A549 (cell line): ENCODE results near the gene ZBTB16. TPM values are rescaled to one million over a fixed set of nuclear protein-coding genes. Genes with fewer than 3 reads are reported as not detected.

Source experiments
- ATAC-seq, 2 experiments: fragments of 200-7000 bp in 1 of 2; fragments of >200 bp in 1 of 2; cut with Nextera tagmentation in 1 of 2; cut with Tn5 transposase in 1 of 2; 3 replicates each; pipeline versions ENCODE4 v1.8.0 to v1.9.1; 2018 to 2020; ENCODE audit warnings: mild to moderate bottlenecking in 1 of 2, moderate library complexity in 1 of 2
- CTCF ChIA-PET: fragments of 300-600 bp; sonication (Branson Sonifier 250); formaldehyde crosslinking; extraction: SDS; loops from one replicate; lab custom pipeline; 2021; ENCODE audit warnings: antibody characterized with exemption, inconsistent platforms; lab: Yijun Ruan, JAX
- POLR2A ChIA-PET: fragments of 350-600 bp; formaldehyde crosslinking; extraction: SDS; loops from one replicate; lab custom pipeline; 2021; ENCODE audit warnings: antibody characterized with exemption, inconsistent platforms; lab: Yijun Ruan, JAX
- DNase-seq, 2 experiments: peaks; one replicate each; pipeline versions ENCODE4 v3.0.0 to v3.0.0-alpha.2; 2011 to 2016; ENCODE audit warnings: low read depth in 1 of 2, low spot score in 1 of 2
- FAIRE-seq: peaks from 2 replicates; lab custom pipeline; 2011; peaks lifted over from hg19 to GRCh38; lab: Jason Lieb, UNC
- H3K27ac ChIP-seq, 2 experiments: fragments of >200 bp; sonication (Bioruptor Twin); formaldehyde crosslinking; 3 replicates each; pipeline ENCODE4 v1.5.1; 2016 to 2017
- H3K4me1 ChIP-seq: fragments of >200 bp; sonication (Bioruptor Twin); formaldehyde crosslinking; 3 replicates; pipeline ENCODE4 v1.6.1; 2016
- H3K4me2 ChIP-seq: fragments of >200 bp; sonication (Bioruptor Twin); formaldehyde crosslinking; 3 replicates; pipeline ENCODE4 v1.6.1; 2016
- H3K4me3 ChIP-seq: fragments of >200 bp; sonication (Bioruptor Twin); formaldehyde crosslinking; 3 replicates; pipeline ENCODE4 v1.5.1; 2016
- H3K9me3 ChIP-seq: fragments of >200 bp; sonication (Bioruptor Twin); formaldehyde crosslinking; 3 replicates; pipeline ENCODE4 v1.6.1; 2016
- BHLHE40 ChIP-seq: IDR thresholded peaks from 2 replicates; pipeline ENCODE4 v1.6.1; 2012; ENCODE audit warnings: low read depth, low read length, inconsistent platforms
- CBX8 ChIP-seq: fragments of 200-600 bp; sonication (generic); IDR thresholded peaks from 2 replicates; pipeline ENCODE4 v1.6.1; 2016
- EHF ChIP-seq: fragments of 250-450 bp; sonication (Bioruptor Pico); IDR thresholded peaks from 2 replicates; pipeline ENCODE4 v1.5.0; 2020; ENCODE audit warnings: mild to moderate bottlenecking
- EHMT2 ChIP-seq: fragments of 200-600 bp; sonication (generic); IDR thresholded peaks from 2 replicates; pipeline ENCODE4 v1.6.1; 2016; ENCODE audit warnings: antibody characterized with exemption, low read depth, mild to moderate bottlenecking, moderate library complexity
- HOXA7 ChIP-seq: fragments of 250-450 bp; sonication (Bioruptor Pico); IDR thresholded peaks from 2 replicates; pipeline ENCODE4 v1.5.0; 2020; ENCODE audit warnings: mild to moderate bottlenecking, moderate library complexity
- HOXB13 ChIP-seq: fragments of 250-450 bp; sonication (Bioruptor Pico); IDR thresholded peaks from 2 replicates; pipeline ENCODE4 v1.5.0; 2020; ENCODE audit warnings: low read depth, mild to moderate bottlenecking, moderate library complexity
- KDM1A ChIP-seq: fragments of 200-600 bp; sonication (generic); IDR thresholded peaks from 2 replicates; pipeline ENCODE4 v1.6.1; 2016; ENCODE audit warnings: low read depth, mild to moderate bottlenecking
- MAFK ChIP-seq: fragments of 450-650 bp; IDR thresholded peaks from 2 replicates; pipeline ENCODE4 v1.6.1; 2014; ENCODE audit not compliant: partially characterized antibody
- MYC ChIP-seq: IDR thresholded peaks from 2 replicates; pipeline ENCODE4 v1.6.1; 2012; ENCODE audit warnings: mild to moderate bottlenecking, inconsistent platforms, low read length, improper control_type of control experiment, borderline replicate concordance
- RAD21 ChIP-seq, 2 experiments: fragments of >200 bp in 1 of 2; sonication (Bioruptor Twin) in 1 of 2; formaldehyde crosslinking in 1 of 2; IDR thresholded peaks in 1 of 2; conservative IDR thresholded peaks in 1 of 2; 2 replicates in 1 of 2; 3 replicates in 1 of 2; pipeline ENCODE4 v1.6.1; 2012 to 2018; ENCODE audit warnings: inconsistent platforms in 1 of 2
- RFX5 ChIP-seq: fragments of 450-650 bp; IDR thresholded peaks from 2 replicates; pipeline ENCODE4 v1.7.1; 2014; ENCODE audit warnings: antibody characterized with exemption, mild to moderate bottlenecking, moderate library complexity
- SREBF2 ChIP-seq: fragments of 450-650 bp; IDR thresholded peaks from 2 replicates; pipeline ENCODE4 v1.6.1; 2014; ENCODE audit warnings: mild to moderate bottlenecking, moderate library complexity
- TFCP2L1 ChIP-seq: fragments of 250-450 bp; sonication (Bioruptor Pico); IDR thresholded peaks from 2 replicates; pipeline ENCODE4 v1.5.0; 2021; ENCODE audit warnings: mild to moderate bottlenecking
- TP53 ChIP-seq: fragments of 250-450 bp; sonication (Bioruptor Pico); IDR thresholded peaks from 2 replicates; pipeline ENCODE4 v1.5.0; 2021; ENCODE audit warnings: mild to moderate bottlenecking, moderate library complexity
- ZNF302 ChIP-seq: fragments of 250-450 bp; sonication (Bioruptor Pico); IDR thresholded peaks from 2 replicates; pipeline ENCODE4 v1.9.0; 2021; ENCODE audit warnings: inconsistent platforms, mild to moderate bottlenecking, moderate library complexity
- WGBS: methylation state at CpG from one replicate; pipeline ENCODE4 v1.1.6; 2017; ENCODE audit errors: missing lambda C conversion rate; 5-methylcytosine and 5-hydroxymethylcytosine counted together
- polyA plus RNA-seq, 4 experiments: library from polyadenylated mRNA; depleted of rRNA in 3 of 4; stranded (reverse); fragments of >200 nt; fragmentation: RNase III in 1 of 4; extraction: RNeasy Plus Mini Kit Qiagen cat#74134 plus additional on column Dnase treatment in 1 of 4; gene quantifications; 2 replicates in 3 of 4; 3 replicates in 1 of 4; pipeline ENCODE4 v1.2.3, GENCODE V29; 2011 to 2017
- TF ChIP-seq, protein P1 (sequence below): fragments of 250-450 bp; sonication (Bioruptor Pico); IDR thresholded peaks from 2 replicates; pipeline ENCODE4 v1.5.0; 2020; ENCODE audit warnings: low read depth, mild to moderate bottlenecking, moderate library complexity
- TF ChIP-seq, protein P2 (sequence below): fragments of 150-350 bp; IDR thresholded peaks from 2 replicates; pipeline ENCODE4 v1.6.1; 2014; ENCODE audit warnings: low read depth, mild to moderate bottlenecking, low read length
- TF ChIP-seq, protein P3 (sequence below): fragments of 250-450 bp; sonication (Bioruptor Pico); IDR thresholded peaks from 2 replicates; pipeline ENCODE4 v1.5.0; 2021; ENCODE audit warnings: mild to moderate bottlenecking, moderate library complexity, borderline replicate concordance
- TF ChIP-seq, protein P4 (sequence below): fragments of >200 bp; sonication (Bioruptor Twin); formaldehyde crosslinking; IDR thresholded peaks from 2 replicates; pipeline ENCODE4 v1.6.1; 2016
- TF ChIP-seq, protein P5 (sequence below): fragments of 200-600 bp; sonication (generic); IDR thresholded peaks from 2 replicates; pipeline ENCODE4 v1.6.1; 2016; ENCODE audit warnings: antibody characterized with exemption, mild to moderate bottlenecking, moderate library complexity
- TF ChIP-seq, protein P6 (sequence below): fragments of >200 bp; sonication (Bioruptor Twin); formaldehyde crosslinking; IDR thresholded peaks from 3 replicates; pipeline ENCODE4 v1.6.1; 2016
- TF ChIP-seq, protein P7 (sequence below): IDR thresholded peaks from 2 replicates; pipeline ENCODE4 v1.6.1; 2012; ENCODE audit warnings: low read depth, borderline replicate concordance

The ZBTB16 gene
- polyA plus RNA-seq, 2 of the 4 experiments (the other 2 are of a cell fraction), result not detected

DNA sequence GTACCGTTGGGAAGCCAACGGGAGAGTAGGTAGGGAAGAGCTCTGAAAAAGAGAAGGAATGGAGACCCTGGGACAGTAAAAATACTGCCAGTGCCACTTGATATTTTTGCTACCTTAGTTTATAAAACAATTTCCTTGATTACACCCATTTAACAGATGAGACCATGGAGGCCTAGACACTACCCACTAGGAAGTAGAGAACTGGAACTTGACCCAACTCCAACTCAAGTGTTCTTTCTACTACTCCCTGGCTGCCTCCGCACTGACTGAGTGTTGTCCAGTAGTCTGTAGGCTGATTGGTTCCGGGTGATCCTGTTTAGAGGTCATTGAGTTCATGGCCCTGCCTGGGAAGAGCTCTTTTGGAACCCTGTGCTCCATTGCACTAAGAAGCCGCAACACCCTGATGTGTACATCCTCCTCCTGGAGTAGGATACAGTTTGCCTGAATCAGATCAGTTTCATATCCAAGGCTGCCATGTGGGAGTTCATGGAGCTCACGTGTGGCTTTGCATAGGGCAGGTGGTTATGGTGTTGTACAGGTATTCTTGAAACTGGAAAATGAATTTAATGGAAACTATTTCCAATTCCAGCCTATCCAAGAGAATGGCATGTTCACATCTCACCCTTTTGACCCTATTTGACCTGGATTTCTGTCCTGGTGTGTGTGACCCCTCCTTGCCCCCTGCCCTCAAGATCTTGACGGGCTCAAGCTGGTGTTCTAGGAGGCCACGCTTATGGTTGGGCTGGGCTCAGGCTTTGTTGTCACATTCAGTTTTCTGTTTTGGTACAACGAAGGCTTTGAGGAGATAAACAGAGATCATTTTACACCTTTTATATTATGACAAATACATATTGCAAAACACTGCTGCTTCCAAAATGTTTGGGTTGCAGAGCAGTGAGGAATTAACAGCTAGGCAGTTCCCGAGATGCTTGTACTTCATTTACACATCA is 134.5 kb downstream of the ZBTB16 start:
- no peaks in the 10 kb centered on the region; the same call in 2 of the 3 replicates for H3K9me3 ChIP-seq
- POLR2A ChIA-PET, result no interaction called here
- WGBS, result 61% methylated on average over 9 of the region's 10 CpGs
- FAIRE-seq, result no peak
- CTCF ChIA-PET, result no interaction called here
- no peak for TF ChIP-seq MYC
- TF ChIP-seq, protein P1, sequence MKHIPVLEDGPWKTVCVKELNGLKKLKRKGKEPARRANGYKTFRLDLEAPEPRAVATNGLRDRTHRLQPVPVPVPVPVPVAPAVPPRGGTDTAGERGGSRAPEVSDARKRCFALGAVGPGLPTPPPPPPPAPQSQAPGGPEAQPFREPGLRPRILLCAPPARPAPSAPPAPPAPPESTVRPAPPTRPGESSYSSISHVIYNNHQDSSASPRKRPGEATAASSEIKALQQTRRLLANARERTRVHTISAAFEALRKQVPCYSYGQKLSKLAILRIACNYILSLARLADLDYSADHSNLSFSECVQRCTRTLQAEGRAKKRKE, result no peak
- no peak for TF ChIP-seq EHF
- no peak for TF ChIP-seq TFCP2L1 (CRISPR knock-in tag)
- TF ChIP-seq SREBF2, result no peak
- TF ChIP-seq, all 56 proteins: peak for 0
- H3K27ac ChIP-seq, result no peak overlapping the region
- H3K4me2 ChIP-seq, result no peak overlapping the region
- ATAC-seq (no peak), DNase-seq (no peak)
- H3K4me1 ChIP-seq, result no peaks in the 10 kb centered on the region
- H3K4me3 ChIP-seq, result no peak overlapping the region

DNA sequence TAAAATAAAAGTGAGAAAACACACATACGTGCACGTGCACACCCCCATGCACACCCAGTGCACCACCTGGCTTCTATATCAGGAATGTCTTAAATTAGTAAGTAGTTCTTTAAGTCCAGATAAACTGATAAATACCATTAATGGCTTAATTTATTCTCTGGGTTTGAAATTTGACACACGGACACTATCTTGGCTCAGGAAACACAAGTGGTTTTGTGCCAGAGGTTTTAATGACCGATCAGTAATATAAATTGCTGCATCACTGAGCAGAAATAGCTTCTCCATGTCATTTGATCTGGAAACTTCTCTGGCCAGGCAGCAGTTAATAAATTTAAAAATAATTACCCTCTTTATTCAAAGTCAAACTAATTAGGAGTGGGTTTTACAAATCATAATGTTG is 135.2 kb downstream of the ZBTB16 start:
- H3K9me3 ChIP-seq, result no peaks in the 10 kb centered on the region; the same call in 2 of the 3 replicates
- 77% methylated on average over 4 of the region's 4 CpGs for WGBS
- H3K4me2 ChIP-seq, result no peak overlapping the region
- ChIA-PET CTCF (no interaction called here), POLR2A (no interaction called here)
- ATAC-seq (no peak), DNase-seq (no peak), FAIRE-seq (no peak)
- H3K4me1 ChIP-seq, result no peaks in the 10 kb centered on the region
- H3K4me3 ChIP-seq, result no peak overlapping the region
- H3K27ac ChIP-seq, result no peak overlapping the region
- TF ChIP-seq MYC, result no peak
- TF ChIP-seq HOXB13 (CRISPR knock-in tag), result no peak
- TF ChIP-seq, protein P2, sequence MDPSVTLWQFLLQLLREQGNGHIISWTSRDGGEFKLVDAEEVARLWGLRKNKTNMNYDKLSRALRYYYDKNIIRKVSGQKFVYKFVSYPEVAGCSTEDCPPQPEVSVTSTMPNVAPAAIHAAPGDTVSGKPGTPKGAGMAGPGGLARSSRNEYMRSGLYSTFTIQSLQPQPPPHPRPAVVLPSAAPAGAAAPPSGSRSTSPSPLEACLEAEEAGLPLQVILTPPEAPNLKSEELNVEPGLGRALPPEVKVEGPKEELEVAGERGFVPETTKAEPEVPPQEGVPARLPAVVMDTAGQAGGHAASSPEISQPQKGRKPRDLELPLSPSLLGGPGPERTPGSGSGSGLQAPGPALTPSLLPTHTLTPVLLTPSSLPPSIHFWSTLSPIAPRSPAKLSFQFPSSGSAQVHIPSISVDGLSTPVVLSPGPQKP, result no peak
- TF ChIP-seq RAD21 (conservative IDR thresholded peaks at IDR 0.05 in 1 of 2, IDR thresholded peaks at IDR 0.05 in 1 of 2), result no peak
- TF ChIP-seq BHLHE40, result no peak
- no peak for TF ChIP-seq ZNF302 (CRISPR knock-in tag)
- no peak for TF ChIP-seq SREBF2
- TF ChIP-seq, protein P3, sequence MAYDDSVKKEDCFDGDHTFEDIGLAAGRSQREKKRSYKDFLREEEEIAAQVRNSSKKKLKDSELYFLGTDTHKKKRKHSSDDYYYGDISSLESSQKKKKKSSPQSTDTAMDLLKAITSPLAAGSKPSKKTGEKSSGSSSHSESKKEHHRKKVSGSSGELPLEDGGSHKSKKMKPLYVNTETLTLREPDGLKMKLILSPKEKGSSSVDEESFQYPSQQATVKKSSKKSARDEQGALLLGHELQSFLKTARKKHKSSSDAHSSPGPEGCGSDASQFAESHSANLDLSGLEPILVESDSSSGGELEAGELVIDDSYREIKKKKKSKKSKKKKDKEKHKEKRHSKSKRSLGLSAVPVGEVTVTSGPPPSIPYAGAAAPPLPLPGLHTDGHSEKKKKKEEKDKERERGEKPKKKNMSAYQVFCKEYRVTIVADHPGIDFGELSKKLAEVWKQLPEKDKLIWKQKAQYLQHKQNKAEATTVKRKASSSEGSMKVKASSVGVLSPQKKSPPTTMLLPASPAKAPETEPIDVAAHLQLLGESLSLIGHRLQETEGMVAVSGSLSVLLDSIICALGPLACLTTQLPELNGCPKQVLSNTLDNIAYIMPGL (CRISPR knock-in tag), result no peak
- no peak for TF ChIP-seq MAFK
- no peak for TF ChIP-seq KDM1A
- TF ChIP-seq, all 56 proteins: peak for 0

DNA sequence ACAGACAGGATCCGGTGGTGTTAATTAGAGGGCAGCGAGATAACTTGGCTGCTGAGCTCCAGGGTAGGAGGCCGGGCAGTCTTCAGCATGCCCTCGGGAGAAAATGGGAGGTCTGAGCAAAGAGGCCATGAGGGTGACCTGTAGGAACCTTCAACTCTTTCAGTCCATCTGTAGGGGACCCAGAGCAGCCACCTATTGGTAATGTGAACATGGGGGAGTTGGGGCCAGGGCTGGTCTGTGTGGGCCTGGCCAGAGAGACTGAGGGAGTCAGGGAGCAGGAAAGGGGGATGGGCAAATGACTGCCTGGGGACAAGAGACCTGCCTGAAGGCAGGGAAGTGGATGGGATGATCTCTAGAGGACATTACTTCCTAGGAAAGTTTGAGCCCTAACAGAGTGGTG is 135.6 kb downstream of the ZBTB16 start:
- FAIRE-seq (no peak), ATAC-seq (no peak), DNase-seq (no peak)
- ChIA-PET CTCF (no interaction called here), POLR2A (no interaction called here)
- Histone ChIP-seq H3K27ac (no peak overlapping the region), H3K4me3 (no peak overlapping the region), H3K4me1 (no peaks in the 10 kb centered on the region), H3K9me3 (no peaks in the 10 kb centered on the region; the same call in 2 of the 3 replicates), H3K4me2 (no peak overlapping the region)
- WGBS, result 21% methylated on average over 4 of the region's 4 CpGs
- TF ChIP-seq ZNF302 (CRISPR knock-in tag) (no peak), EHMT2 (no peak), TP53 (no peak), RFX5 (no peak), CBX8 (no peak), HOXA7 (CRISPR knock-in tag) (no peak)
- TF ChIP-seq, protein P4, sequence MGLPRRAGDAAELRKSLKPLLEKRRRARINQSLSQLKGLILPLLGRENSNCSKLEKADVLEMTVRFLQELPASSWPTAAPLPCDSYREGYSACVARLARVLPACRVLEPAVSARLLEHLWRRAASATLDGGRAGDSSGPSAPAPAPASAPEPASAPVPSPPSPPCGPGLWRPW, result no peak
- TF ChIP-seq, protein P5, sequence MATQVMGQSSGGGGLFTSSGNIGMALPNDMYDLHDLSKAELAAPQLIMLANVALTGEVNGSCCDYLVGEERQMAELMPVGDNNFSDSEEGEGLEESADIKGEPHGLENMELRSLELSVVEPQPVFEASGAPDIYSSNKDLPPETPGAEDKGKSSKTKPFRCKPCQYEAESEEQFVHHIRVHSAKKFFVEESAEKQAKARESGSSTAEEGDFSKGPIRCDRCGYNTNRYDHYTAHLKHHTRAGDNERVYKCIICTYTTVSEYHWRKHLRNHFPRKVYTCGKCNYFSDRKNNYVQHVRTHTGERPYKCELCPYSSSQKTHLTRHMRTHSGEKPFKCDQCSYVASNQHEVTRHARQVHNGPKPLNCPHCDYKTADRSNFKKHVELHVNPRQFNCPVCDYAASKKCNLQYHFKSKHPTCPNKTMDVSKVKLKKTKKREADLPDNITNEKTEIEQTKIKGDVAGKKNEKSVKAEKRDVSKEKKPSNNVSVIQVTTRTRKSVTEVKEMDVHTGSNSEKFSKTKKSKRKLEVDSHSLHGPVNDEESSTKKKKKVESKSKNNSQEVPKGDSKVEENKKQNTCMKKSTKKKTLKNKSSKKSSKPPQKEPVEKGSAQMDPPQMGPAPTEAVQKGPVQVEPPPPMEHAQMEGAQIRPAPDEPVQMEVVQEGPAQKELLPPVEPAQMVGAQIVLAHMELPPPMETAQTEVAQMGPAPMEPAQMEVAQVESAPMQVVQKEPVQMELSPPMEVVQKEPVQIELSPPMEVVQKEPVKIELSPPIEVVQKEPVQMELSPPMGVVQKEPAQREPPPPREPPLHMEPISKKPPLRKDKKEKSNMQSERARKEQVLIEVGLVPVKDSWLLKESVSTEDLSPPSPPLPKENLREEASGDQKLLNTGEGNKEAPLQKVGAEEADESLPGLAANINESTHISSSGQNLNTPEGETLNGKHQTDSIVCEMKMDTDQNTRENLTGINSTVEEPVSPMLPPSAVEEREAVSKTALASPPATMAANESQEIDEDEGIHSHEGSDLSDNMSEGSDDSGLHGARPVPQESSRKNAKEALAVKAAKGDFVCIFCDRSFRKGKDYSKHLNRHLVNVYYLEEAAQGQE, result no peak
- TF ChIP-seq, protein P6, sequence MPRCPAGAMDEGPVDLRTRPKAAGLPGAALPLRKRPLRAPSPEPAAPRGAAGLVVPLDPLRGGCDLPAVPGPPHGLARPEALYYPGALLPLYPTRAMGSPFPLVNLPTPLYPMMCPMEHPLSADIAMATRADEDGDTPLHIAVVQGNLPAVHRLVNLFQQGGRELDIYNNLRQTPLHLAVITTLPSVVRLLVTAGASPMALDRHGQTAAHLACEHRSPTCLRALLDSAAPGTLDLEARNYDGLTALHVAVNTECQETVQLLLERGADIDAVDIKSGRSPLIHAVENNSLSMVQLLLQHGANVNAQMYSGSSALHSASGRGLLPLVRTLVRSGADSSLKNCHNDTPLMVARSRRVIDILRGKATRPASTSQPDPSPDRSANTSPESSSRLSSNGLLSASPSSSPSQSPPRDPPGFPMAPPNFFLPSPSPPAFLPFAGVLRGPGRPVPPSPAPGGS, result no peak
- TF ChIP-seq, protein P7, sequence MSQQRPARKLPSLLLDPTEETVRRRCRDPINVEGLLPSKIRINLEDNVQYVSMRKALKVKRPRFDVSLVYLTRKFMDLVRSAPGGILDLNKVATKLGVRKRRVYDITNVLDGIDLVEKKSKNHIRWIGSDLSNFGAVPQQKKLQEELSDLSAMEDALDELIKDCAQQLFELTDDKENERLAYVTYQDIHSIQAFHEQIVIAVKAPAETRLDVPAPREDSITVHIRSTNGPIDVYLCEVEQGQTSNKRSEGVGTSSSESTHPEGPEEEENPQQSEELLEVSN, result no peak
